Neural progenitor cell (in vitro differentiated cells): ENCODE results near the gene MTX3. TPM values are rescaled to one million over a fixed set of nuclear protein-coding genes. Genes with fewer than 3 reads are reported as not detected.

Source experiments
- DNase-seq: peaks from one replicate; pipeline ENCODE4 v3.0.0-alpha.2; 2016; ENCODE audit warnings: low spot score
- H2AFZ ChIP-seq: fragments of 200-600 bp; sonication (generic); replicated peaks from 2 replicates; pipeline ENCODE4 v1.6.1; 2016; ENCODE audit warnings: antibody characterized with exemption
- H3F3A ChIP-seq: fragments of 200-600 bp; sonication (generic); 2 replicates; pipeline ENCODE4 v1.6.1; 2016; ENCODE audit warnings: antibody characterized with exemption, low read depth
- H3K27ac ChIP-seq: fragments of 200-600 bp; sonication (generic); 2 replicates; pipeline ENCODE4 v1.5.1; 2016; ENCODE audit warnings: mild to moderate bottlenecking
- H3K27me3 ChIP-seq: fragments of 200-600 bp; sonication (generic); 2 replicates; pipeline ENCODE4 v1.6.1; 2016; ENCODE audit warnings: mild to moderate bottlenecking, moderate library complexity
- H3K36me3 ChIP-seq: fragments of 200-600 bp; sonication (generic); 2 replicates; pipeline ENCODE4 v1.5.1; 2016
- H3K4me1 ChIP-seq: fragments of 200-600 bp; sonication (generic); 2 replicates; pipeline ENCODE4 v1.6.1; 2016; ENCODE audit warnings: mixed run types
- H3K4me2 ChIP-seq: fragments of 200-600 bp; sonication (generic); 2 replicates; pipeline ENCODE4 v1.6.1; 2016
- H3K4me3 ChIP-seq: fragments of 200-600 bp; sonication (generic); 2 replicates; pipeline ENCODE4 v1.5.1; 2016
- H3K79me2 ChIP-seq: fragments of 200-600 bp; sonication (generic); 2 replicates; pipeline ENCODE4 v1.6.1; 2016; ENCODE audit warnings: low read depth
- H3K9ac ChIP-seq: fragments of 200-600 bp; sonication (generic); 2 replicates; pipeline ENCODE4 v1.6.1; 2016
- H3K9me3 ChIP-seq: fragments of 200-600 bp; sonication (generic); 2 replicates; pipeline ENCODE4 v1.5.1; 2016; ENCODE audit warnings: low read depth
- H4K20me1 ChIP-seq: fragments of 200-600 bp; sonication (generic); 2 replicates; pipeline ENCODE4 v1.6.1; 2016; ENCODE audit warnings: low read depth
- H3K27ac Mint-ChIP-seq: 3 replicates; pipeline ENCODE4 v1.8.0; 2021; ENCODE audit warnings: mixed read lengths
- H3K27me3 Mint-ChIP-seq: 2 replicates; pipeline ENCODE4 v1.8.0; 2022; ENCODE audit warnings: low read depth, mild to moderate bottlenecking, inconsistent platforms, moderate library complexity, mixed read lengths; ENCODE audit not compliant: insufficient read depth
- H3K36me3 Mint-ChIP-seq: 3 replicates; pipeline ENCODE4 v1.8.0; 2021; ENCODE audit warnings: mixed read lengths
- H3K4me1 Mint-ChIP-seq: 3 replicates; pipeline ENCODE4 v1.8.0; 2021; ENCODE audit warnings: mixed read lengths
- H3K4me3 Mint-ChIP-seq: 3 replicates; pipeline ENCODE4 v1.8.0; 2021; ENCODE audit warnings: mild to moderate bottlenecking, moderate library complexity, mixed read lengths
- H3K9me3 Mint-ChIP-seq: 3 replicates; pipeline ENCODE4 v1.8.0; 2020; ENCODE audit warnings: mixed read lengths
- EZH2 ChIP-seq: fragments of 200-600 bp; sonication (generic); IDR thresholded peaks from 2 replicates; pipeline ENCODE4 v1.6.1; 2017; ENCODE audit warnings: antibody characterized with exemption, mild to moderate bottlenecking, moderate library complexity
- EZH2phosphoT487 ChIP-seq: fragments of 200-600 bp; sonication (generic); IDR thresholded peaks from 2 replicates; pipeline ENCODE4 v1.6.1; 2017; ENCODE audit warnings: antibody characterized with exemption
- total RNA-seq: library from RNA; depleted of rRNA; stranded (reverse); fragments of >200 nt; gene quantifications from 2 replicates; pipeline ENCODE4 v1.2.3, GENCODE V29; 2015; ENCODE audit warnings: low replicate concordance
- TF ChIP-seq, protein P1 (sequence below): fragments of 200-600 bp; sonication (generic); IDR thresholded peaks from 2 replicates; pipeline ENCODE4 v1.5.1; 2017; ENCODE audit warnings: antibody characterized with exemption, mild to moderate bottlenecking

Gene MTX3
- total RNA-seq, 1 donor from 2014 or later = 64.0 TPM

DNA sequence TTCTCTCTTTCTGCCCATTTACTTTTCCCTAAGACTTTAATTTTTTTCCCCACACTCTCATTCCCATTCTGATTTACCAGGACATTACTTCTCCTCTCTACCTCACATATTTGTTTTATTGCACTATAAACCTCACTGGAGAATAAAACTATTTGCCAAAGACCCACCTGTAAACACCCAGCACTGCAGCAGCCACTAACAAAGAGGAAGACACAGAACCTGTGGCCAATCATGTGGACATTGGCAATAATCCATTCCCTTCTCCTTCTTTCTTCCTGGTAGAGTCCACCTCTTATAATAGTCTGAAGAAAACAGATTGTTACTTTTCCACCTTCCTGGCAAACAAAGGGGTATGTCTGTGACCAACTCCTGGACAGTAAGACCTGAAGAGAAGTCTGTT, 35.8 kb upstream of the MTX3 start:
- Mint-ChIP-seq H3K27me3 (no peaks in the 10 kb centered on the region), H3K27ac (no peak overlapping the region), H3K4me1 (no peaks in the 10 kb centered on the region), H3K9me3 (no peaks in the 10 kb centered on the region), H3K4me3 (no peak overlapping the region), H3K36me3 (no peaks in the 10 kb centered on the region)
- H4K20me1 ChIP-seq = no peaks in the 10 kb centered on the region
- no peak overlapping the region for H3K4me2 ChIP-seq
- no peak for DNase-seq
- TF ChIP-seq EZH2phosphoT487 (no peak), EZH2 (no peak)
- TF ChIP-seq, protein P1, sequence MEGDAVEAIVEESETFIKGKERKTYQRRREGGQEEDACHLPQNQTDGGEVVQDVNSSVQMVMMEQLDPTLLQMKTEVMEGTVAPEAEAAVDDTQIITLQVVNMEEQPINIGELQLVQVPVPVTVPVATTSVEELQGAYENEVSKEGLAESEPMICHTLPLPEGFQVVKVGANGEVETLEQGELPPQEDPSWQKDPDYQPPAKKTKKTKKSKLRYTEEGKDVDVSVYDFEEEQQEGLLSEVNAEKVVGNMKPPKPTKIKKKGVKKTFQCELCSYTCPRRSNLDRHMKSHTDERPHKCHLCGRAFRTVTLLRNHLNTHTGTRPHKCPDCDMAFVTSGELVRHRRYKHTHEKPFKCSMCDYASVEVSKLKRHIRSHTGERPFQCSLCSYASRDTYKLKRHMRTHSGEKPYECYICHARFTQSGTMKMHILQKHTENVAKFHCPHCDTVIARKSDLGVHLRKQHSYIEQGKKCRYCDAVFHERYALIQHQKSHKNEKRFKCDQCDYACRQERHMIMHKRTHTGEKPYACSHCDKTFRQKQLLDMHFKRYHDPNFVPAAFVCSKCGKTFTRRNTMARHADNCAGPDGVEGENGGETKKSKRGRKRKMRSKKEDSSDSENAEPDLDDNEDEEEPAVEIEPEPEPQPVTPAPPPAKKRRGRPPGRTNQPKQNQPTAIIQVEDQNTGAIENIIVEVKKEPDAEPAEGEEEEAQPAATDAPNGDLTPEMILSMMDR = no peak
- no peaks in the 10 kb centered on the region for H3K79me2 ChIP-seq
- H3F3A ChIP-seq = no peaks in the 10 kb centered on the region
- H3K9ac ChIP-seq = no peak overlapping the region
- no peak overlapping the region for H2AFZ ChIP-seq
- H3K9me3 ChIP-seq = no peaks in the 10 kb centered on the region
- no peaks in the 10 kb centered on the region for H3K27me3 ChIP-seq
- H3K4me1 ChIP-seq = peaks cover 5% of the 10 kb centered on the region
- no peaks in the 10 kb centered on the region for H3K36me3 ChIP-seq
- H3K4me3 ChIP-seq = no peak overlapping the region
- no peak overlapping the region for H3K27ac ChIP-seq

DNA sequence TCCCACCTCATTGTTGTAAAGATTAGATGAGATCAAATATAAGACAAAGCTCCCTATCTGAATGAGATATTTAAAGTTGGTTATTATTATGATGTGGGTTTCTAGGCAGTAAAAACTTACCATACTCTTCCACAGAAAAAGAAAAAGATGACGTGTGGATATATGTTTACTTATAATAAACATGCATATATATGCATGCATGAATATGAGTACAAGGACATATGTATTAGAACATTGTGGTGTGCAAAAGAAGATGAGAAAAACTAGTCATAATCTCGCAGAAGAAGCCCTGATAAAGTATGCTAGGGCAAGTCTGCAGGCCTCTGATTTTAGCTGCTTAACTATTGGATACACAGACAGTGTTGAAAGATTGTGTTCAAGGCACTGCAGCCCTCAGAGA, 34.0 kb upstream of the MTX3 start:
- Histone ChIP-seq H3K36me3 (no peaks in the 10 kb centered on the region), H3K4me3 (no peak overlapping the region), H3K9me3 (no peaks in the 10 kb centered on the region), H3K79me2 (no peaks in the 10 kb centered on the region), H3K9ac (no peak overlapping the region), H3K27me3 (no peaks in the 10 kb centered on the region), H2AFZ (no peak overlapping the region), H3K4me1 (peaks cover 8% of the 10 kb centered on the region), H4K20me1 (no peaks in the 10 kb centered on the region), H3K4me2 (no peak overlapping the region), H3F3A (no peaks in the 10 kb centered on the region), H3K27ac (no peak overlapping the region)
- no peak overlapping the region for H3K4me3 Mint-ChIP-seq
- no peak overlapping the region for H3K27ac Mint-ChIP-seq
- no peaks in the 10 kb centered on the region for H3K27me3 Mint-ChIP-seq
- TF ChIP-seq EZH2phosphoT487 = no peak
- no peak for TF ChIP-seq EZH2
- TF ChIP-seq, protein P1 = no peak
- DNase-seq = no peak
- H3K36me3 Mint-ChIP-seq = no peaks in the 10 kb centered on the region
- no peaks in the 10 kb centered on the region for H3K4me1 Mint-ChIP-seq
- no peaks in the 10 kb centered on the region for H3K9me3 Mint-ChIP-seq

DNA sequence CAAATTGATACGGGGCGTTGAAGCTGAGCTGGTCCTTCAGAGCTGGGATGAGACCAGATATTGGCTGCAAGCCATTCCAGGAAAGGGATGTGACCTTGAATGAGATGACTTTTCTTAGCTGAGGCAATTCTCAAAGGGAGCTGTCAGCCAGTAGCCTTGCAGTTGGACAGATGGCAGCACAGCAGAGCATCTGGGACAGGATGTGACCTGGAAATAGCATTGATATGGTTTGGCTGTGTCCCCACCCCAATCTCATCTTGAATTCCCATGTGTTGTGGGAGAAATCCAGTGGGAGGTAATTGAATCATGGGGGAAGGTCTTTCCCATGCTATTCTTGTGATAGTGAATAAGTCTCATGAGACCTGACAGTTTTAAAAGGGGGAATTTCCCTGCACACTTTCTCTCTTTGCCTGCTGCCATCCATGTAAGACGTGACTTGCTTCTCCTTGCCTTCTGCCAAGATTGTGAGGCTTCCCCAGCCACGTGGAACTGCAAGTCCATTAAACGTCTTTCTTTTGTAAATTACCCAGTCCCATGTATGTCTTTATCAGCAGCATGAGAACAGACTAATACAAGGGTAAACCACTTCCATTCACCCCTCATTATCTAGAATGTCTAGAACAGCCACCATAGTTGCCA, 19.8 kb upstream of the MTX3 start:
- H3K27me3 Mint-ChIP-seq = peaks cover 2% of the 10 kb centered on the region
- no peak overlapping the region for H3K9ac ChIP-seq
- H3K4me3 Mint-ChIP-seq = no peak overlapping the region
- no peak for DNase-seq
- peaks cover 2% of the 10 kb centered on the region for H3K9me3 Mint-ChIP-seq
- H3K4me1 ChIP-seq = peaks cover 8% of the 10 kb centered on the region
- no peak overlapping the region for H3K4me2 ChIP-seq
- H3K4me1 Mint-ChIP-seq = peaks cover 5% of the 10 kb centered on the region
- H3K79me2 ChIP-seq = no peaks in the 10 kb centered on the region
- peaks cover 8% of the 10 kb centered on the region for H3K36me3 Mint-ChIP-seq
- H3K27ac Mint-ChIP-seq = no peak overlapping the region
- H4K20me1 ChIP-seq = no peaks in the 10 kb centered on the region
- TF ChIP-seq EZH2 (no peak), EZH2phosphoT487 (no peak)
- TF ChIP-seq, protein P1 = no peak
- no peak overlapping the region for H2AFZ ChIP-seq
- no peak overlapping the region for H3K4me3 ChIP-seq
- H3K27ac ChIP-seq = no peak overlapping the region
- H3F3A ChIP-seq = no peaks in the 10 kb centered on the region
- no peaks in the 10 kb centered on the region for H3K36me3 ChIP-seq
- H3K27me3 ChIP-seq = no peaks in the 10 kb centered on the region
- H3K9me3 ChIP-seq = no peaks in the 10 kb centered on the region
